Neural crest cell (in vitro differentiated cells): ENCODE measurements around the gene CLCN3. TPM values are rescaled to one million over a fixed set of nuclear protein-coding genes. Genes with fewer than 3 reads are reported as not detected.

Experiments
- DNase-seq: peaks from one replicate; pipeline ENCODE4 v3.0.0; 2021; ENCODE audit warnings: low read depth, mixed read lengths, low spot score
- H3K27ac Mint-ChIP-seq: one replicate; pipeline ENCODE4 v1.8.0; 2021; ENCODE audit warnings: mild to moderate bottlenecking, mixed read lengths; ENCODE audit not compliant: unreplicated experiment
- H3K27me3 Mint-ChIP-seq: 2 replicates; pipeline ENCODE4 v1.8.0; 2021; ENCODE audit warnings: low read depth, mild to moderate bottlenecking, mixed read lengths
- H3K36me3 Mint-ChIP-seq: 2 replicates; pipeline ENCODE4 v1.8.0; 2021; ENCODE audit warnings: low read depth, mild to moderate bottlenecking, mixed read lengths
- H3K4me1 Mint-ChIP-seq: 2 replicates; pipeline ENCODE4 v1.8.0; 2021; ENCODE audit warnings: mixed read lengths
- H3K4me3 Mint-ChIP-seq: one replicate; pipeline ENCODE4 v1.8.0; 2021; ENCODE audit warnings: mild to moderate bottlenecking, mixed read lengths
- H3K9me3 Mint-ChIP-seq: 2 replicates; pipeline ENCODE4 v1.8.0; 2021; ENCODE audit warnings: mixed read lengths
- CTCF ChIP-seq: fragments of 200-600 bp; sonication (generic); conservative IDR thresholded peaks from 2 replicates; pipeline ENCODE4 v1.5.0; 2021; ENCODE audit warnings: antibody characterized with exemption, mild to moderate bottlenecking
- total RNA-seq: library from RNA; stranded (reverse); gene quantifications from 2 replicates; pipeline ENCODE4 v1.2.1, GENCODE V29; 2021

The CLCN3 gene
- total RNA-seq, 1 donor from 2014 or later = 38.0 TPM

GRCh38 chr4:169662206-169662605, 41.8 kb downstream of the CLCN3 start:
- no peak for TF ChIP-seq CTCF
- peaks cover 34% of the 10 kb centered on the region for H3K4me1 Mint-ChIP-seq
- no peak overlapping the region for H3K4me3 Mint-ChIP-seq
- no peak for DNase-seq
- H3K36me3 Mint-ChIP-seq = peaks cover 12% of the 10 kb centered on the region
- H3K27me3 Mint-ChIP-seq = no peaks in the 10 kb centered on the region
- H3K27ac Mint-ChIP-seq = no peak overlapping the region
- peaks cover 6% of the 10 kb centered on the region for H3K9me3 Mint-ChIP-seq

- peaks cover 30% of the 10 kb centered on the region for H3K4me1 Mint-ChIP-seq
- H3K9me3 Mint-ChIP-seq = peaks cover 6% of the 10 kb centered on the region
- H3K4me3 Mint-ChIP-seq = no peak overlapping the region
- H3K27me3 Mint-ChIP-seq = no peaks in the 10 kb centered on the region
- no peak overlapping the region for H3K27ac Mint-ChIP-seq
- peaks cover 18% of the 10 kb centered on the region for H3K36me3 Mint-ChIP-seq
- TF ChIP-seq CTCF = no peak
- DNase-seq = no peak
Measured at GRCh38 chr4:169663402-169663801, 43.0 kb downstream of the CLCN3 start.

- no peak for TF ChIP-seq CTCF
- Mint-ChIP-seq H3K4me1 (peaks cover 28% of the 10 kb centered on the region), H3K27me3 (no peaks in the 10 kb centered on the region), H3K27ac (no peak overlapping the region), H3K36me3 (peaks cover 21% of the 10 kb centered on the region), H3K4me3 (no peak overlapping the region), H3K9me3 (peaks cover 6% of the 10 kb centered on the region)
- no peak for DNase-seq
Measured at GRCh38 chr4:169663831-169664230, 43.5 kb downstream of the CLCN3 start.

- peaks cover 23% of the 10 kb centered on the region for H3K36me3 Mint-ChIP-seq
- H3K9me3 Mint-ChIP-seq = peaks cover 6% of the 10 kb centered on the region
- no peaks in the 10 kb centered on the region for H3K27me3 Mint-ChIP-seq
- TF ChIP-seq CTCF = no peak
- H3K27ac Mint-ChIP-seq = no peak overlapping the region
- H3K4me3 Mint-ChIP-seq = no peak overlapping the region
- peaks cover 25% of the 10 kb centered on the region for H3K4me1 Mint-ChIP-seq
- no peak for DNase-seq
Measured at GRCh38 chr4:169664615-169665014, 44.2 kb downstream of the CLCN3 start.

- TF ChIP-seq CTCF = no peak
- Mint-ChIP-seq H3K27ac (no peak overlapping the region), H3K36me3 (peaks cover 26% of the 10 kb centered on the region), H3K9me3 (peaks cover 6% of the 10 kb centered on the region), H3K27me3 (no peaks in the 10 kb centered on the region), H3K4me3 (no peak overlapping the region), H3K4me1 (peaks cover 20% of the 10 kb centered on the region)
- no peak for DNase-seq
Measured at GRCh38 chr4:169665046-169665737, 44.8 kb downstream of the CLCN3 start.
